GM12873 (cell line): ENCODE measurements around the gene PTPRD.

ENCODE experiments used
- CTCF ChIP-seq: IDR thresholded peaks from 2 replicates; pipeline ENCODE4 v1.5.1; 2012; ENCODE audit warnings: low read depth, mild to moderate bottlenecking, moderate library complexity, low read length, control low read depth; ENCODE audit not compliant: insufficient read depth; ENCODE audit errors: missing control alignments

Gene PTPRD

DNA sequence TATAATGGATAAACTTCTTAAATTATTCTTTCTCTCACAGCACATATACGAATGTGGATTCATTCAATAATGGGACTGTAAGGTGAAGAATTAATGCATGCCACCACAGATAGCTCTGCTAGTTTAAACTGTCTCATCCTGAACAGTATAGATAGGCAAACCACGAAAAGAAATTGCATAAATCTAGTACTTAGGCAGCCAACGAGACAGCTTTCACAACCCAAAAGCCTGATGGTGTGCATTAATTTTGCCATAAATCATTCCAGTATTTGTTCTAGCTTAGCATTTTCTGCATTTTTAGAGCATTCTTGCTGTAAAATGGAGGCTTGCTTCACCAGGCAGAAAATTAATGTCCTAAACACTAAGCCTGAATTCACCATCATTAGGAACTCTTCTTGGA lies 1979.0 kb downstream of the PTPRD start:
- no peak for TF ChIP-seq CTCF

DNA sequence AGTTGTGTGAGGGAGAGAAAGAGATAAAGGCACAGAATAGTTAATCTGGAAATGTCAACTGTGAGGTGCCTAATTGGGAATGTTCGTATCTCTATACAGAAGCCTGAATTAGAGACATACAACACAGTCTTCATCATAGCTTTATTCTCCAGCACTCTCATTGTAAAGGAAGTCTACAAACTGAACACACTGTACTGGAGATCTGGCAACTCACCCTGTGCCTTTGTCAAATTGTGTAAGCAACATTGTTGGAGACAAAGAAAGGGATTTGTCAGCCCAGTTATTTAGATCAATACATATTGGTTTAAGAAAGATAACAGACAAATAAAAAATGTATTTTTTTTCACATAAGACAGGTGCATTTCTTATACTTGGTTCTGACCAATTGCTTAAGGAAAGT lies 1980.3 kb downstream of the PTPRD start:
- no peak for TF ChIP-seq CTCF

GRCh38 chr9:8628791-8629190 lies 1984.0 kb downstream of the PTPRD start:
- TF ChIP-seq CTCF = no peak

GRCh38 chr9:8627976-8628679 lies 1984.7 kb downstream of the PTPRD start:
- TF ChIP-seq CTCF = no peak

GRCh38 chr9:8622871-8623270 lies 1989.9 kb downstream of the PTPRD start:
- no peak for TF ChIP-seq CTCF

DNA sequence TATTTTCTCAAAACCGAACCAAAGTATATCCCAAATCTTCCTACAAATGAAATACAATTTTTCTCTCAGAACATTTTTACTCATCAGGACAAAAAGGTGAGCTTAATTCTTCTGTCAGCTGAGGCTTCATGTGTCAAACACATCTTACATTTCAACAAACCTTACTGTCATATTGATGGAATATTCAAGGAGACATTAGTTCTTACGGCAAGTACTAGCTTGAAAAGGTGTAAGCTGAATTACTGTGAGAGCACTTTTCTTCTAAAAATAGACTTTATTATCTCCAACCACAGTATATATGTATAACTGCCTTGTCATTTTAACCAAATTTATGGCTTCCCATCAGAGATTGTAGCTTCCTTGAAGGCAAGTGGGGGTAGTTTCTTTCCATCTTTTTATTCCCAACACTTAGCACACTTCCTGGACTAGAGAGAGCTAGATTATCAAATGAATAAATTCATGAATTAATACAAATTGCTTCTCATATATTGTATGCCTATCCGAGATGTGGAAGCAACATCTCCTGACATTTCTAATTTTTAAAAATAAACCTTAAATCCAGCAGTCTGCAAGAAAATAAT lies 1990.5 kb downstream of the PTPRD start:
- no peak for TF ChIP-seq CTCF

DNA sequence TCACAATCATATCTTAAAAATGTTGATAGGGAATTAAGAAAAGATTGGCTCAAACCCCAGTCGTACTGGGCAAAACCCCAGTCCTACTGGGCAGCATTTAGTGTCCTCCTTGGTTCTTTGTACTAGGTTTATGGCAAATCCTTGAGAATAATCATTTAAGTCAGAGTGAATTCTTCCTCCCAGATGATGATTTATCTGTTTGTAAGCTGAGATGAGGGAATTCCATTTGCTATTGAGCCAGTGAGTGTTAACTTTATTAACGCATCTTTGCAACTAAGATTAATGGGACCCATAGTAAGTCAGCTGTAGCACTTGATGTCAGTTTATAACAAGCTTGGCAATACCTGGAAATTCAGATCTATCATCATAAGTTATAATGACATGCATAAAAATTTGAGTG lies 1991.4 kb downstream of the PTPRD start:
- no peak for TF ChIP-seq CTCF

GRCh38 chr9:8616414-8616813 lies 1996.4 kb downstream of the PTPRD start:
- TF ChIP-seq CTCF = no peak
